HepG2 (cell line): ENCODE data around the gene RNU7-1. TPM values are rescaled to one million over a fixed set of nuclear protein-coding genes. Genes with fewer than 3 reads are reported as not detected.

Source experiments
- ATAC-seq: fragments of 200-7000 bp; cut with Tn5 transposase; 3 replicates; pipeline ENCODE4 v1.9.1; 2020; ENCODE audit warnings: mild to moderate bottlenecking, moderate library complexity
- BruUV-seq: library from RNA; stranded (reverse); fragments of 400-500 nt; replicated peaks from 2 replicates; lab custom pipeline; 2021; lab: Mats Ljungman, UMichigan
- CTCF ChIA-PET: fragments of 300-600 bp; formaldehyde crosslinking; extraction: SDS; loops from one replicate; lab custom pipeline; 2021; ENCODE audit warnings: low total read pairs, inconsistent platforms, low intra/inter-chr PET ratio; lab: Yijun Ruan, JAX
- POLR2A ChIA-PET: fragments of 350-600 bp; sonication (Branson Sonifier 250); formaldehyde crosslinking; loops from one replicate; lab custom pipeline; 2020; ENCODE audit warnings: antibody characterized with exemption, inconsistent platforms; lab: Yijun Ruan, JAX
- DNase-seq: peaks from one replicate; pipeline ENCODE4 v3.0.0-alpha.2; 2015; ENCODE audit warnings: low spot score
- FAIRE-seq: peaks from 3 replicates; lab custom pipeline; 2011; peaks lifted over from hg19 to GRCh38; lab: Jason Lieb, UNC
- H2AFZ ChIP-seq: one replicate; pipeline ENCODE4 v1.6.1; 2011; ENCODE audit warnings: low read length, inconsistent platforms
- H3K27ac ChIP-seq: fragments of 300-600 bp; 3 replicates; pipeline ENCODE4 v1.8.0; 2011; ENCODE audit warnings: mixed run types, mild to moderate bottlenecking, mixed read lengths, low read length, inconsistent platforms; ENCODE audit not compliant: insufficient read depth; ENCODE audit errors: extremely low read length
- H3K27me3 ChIP-seq, 2 experiments: fragments of 200-600 bp in 1 of 2; 2 replicates in 1 of 2; 3 replicates in 1 of 2; pipeline versions ENCODE4 v1.6.0 to v1.8.0; 2011; ENCODE audit warnings: low read length in 2 of 2, mild to moderate bottlenecking in 2 of 2, moderate library complexity in 2 of 2, inconsistent platforms in 1 of 2; ENCODE audit not compliant: insufficient read depth in 2 of 2, control insufficient read depth in 1 of 2
- H3K36me3 ChIP-seq, 2 experiments: fragments of 200-600 bp in 1 of 2; replicated peaks in 1 of 2; 2 replicates in 1 of 2; 3 replicates in 1 of 2; pipeline versions ENCODE4 v1.5.1 to v1.8.0; 2011; ENCODE audit warnings: low read length in 2 of 2, inconsistent platforms in 1 of 2; ENCODE audit not compliant: insufficient read depth in 2 of 2, control insufficient read depth in 1 of 2
- H3K4me1 ChIP-seq: 2 replicates; pipeline ENCODE4 v1.5.1; 2012; ENCODE audit warnings: low read length, inconsistent platforms; ENCODE audit not compliant: insufficient read depth
- H3K4me2 ChIP-seq: 2 replicates; pipeline ENCODE4 v1.6.0; 2011; ENCODE audit warnings: low read depth, low read length, inconsistent platforms
- H3K4me3 ChIP-seq, 3 experiments: fragments of 200-600 bp in 1 of 3; sonication (generic), shearing (Covaris generic) in 1 of 3; replicated peaks in 1 of 3; 2 replicates each; pipeline ENCODE4 v1.5.1; 2011 to 2016; ENCODE audit warnings: low read length in 3 of 3, inconsistent platforms in 2 of 3, low read depth in 2 of 3, mild to moderate bottlenecking in 2 of 3, control low read depth in 1 of 3, mixed read lengths in 1 of 3; ENCODE audit not compliant: insufficient read depth in 1 of 3
- H3K79me2 ChIP-seq: one replicate; pipeline ENCODE4 v1.6.1; 2011; ENCODE audit warnings: low read length, inconsistent platforms; ENCODE audit not compliant: insufficient read depth
- H3K9ac ChIP-seq: 2 replicates; pipeline ENCODE4 v1.6.0; 2011; ENCODE audit warnings: mild to moderate bottlenecking, low read depth, low read length, inconsistent platforms; ENCODE audit not compliant: insufficient read depth
- H3K9me3 ChIP-seq: 2 replicates; pipeline ENCODE4 v1.5.1; 2012; ENCODE audit warnings: mild to moderate bottlenecking, low read length
- H4K20me1 ChIP-seq: 2 replicates; pipeline ENCODE4 v1.6.0; 2011; ENCODE audit warnings: inconsistent platforms, mild to moderate bottlenecking, low read length, moderate library complexity; ENCODE audit not compliant: insufficient read depth
- ATF7-NPFF ChIP-seq: sonication (generic); formaldehyde crosslinking; IDR thresholded peaks from 2 replicates; pipeline ENCODE4 v1.8.1; 2023; ENCODE audit warnings: mild to moderate bottlenecking, low read depth, missing genetic modification reagents, moderate library complexity
- CENPX ChIP-seq: sonication (generic); formaldehyde crosslinking; IDR thresholded peaks from 2 replicates; pipeline ENCODE4 v1.9.0; 2021; ENCODE audit warnings: mild to moderate bottlenecking, missing genetic modification reagents, moderate library complexity
- FOSL2 ChIP-seq: sonication (generic); formaldehyde crosslinking; IDR thresholded peaks from 2 replicates; pipeline ENCODE4 v1.4.0; 2020; ENCODE audit warnings: missing genetic modification reagents
- ISL2 ChIP-seq: sonication (generic); formaldehyde crosslinking; IDR thresholded peaks from 2 replicates; pipeline ENCODE4 v1.5.0; 2020; ENCODE audit warnings: missing genetic modification reagents
- KDM5B ChIP-seq: sonication (generic); formaldehyde crosslinking; IDR thresholded peaks from 2 replicates; pipeline ENCODE4 v1.4.0; 2020; ENCODE audit warnings: missing genetic modification reagents, mild to moderate bottlenecking, borderline replicate concordance
- MLX ChIP-seq: IDR thresholded peaks from 2 replicates; pipeline ENCODE4 v1.6.1; 2016
- PAWR ChIP-seq: sonication (generic); formaldehyde crosslinking; IDR thresholded peaks from 2 replicates; pipeline ENCODE4 v1.4.0; 2020; ENCODE audit warnings: missing genetic modification reagents, mild to moderate bottlenecking, borderline replicate concordance
- RBM39 ChIP-seq: fragments of 200-400 bp; formaldehyde crosslinking; IDR thresholded peaks from one replicate; pipeline ENCODE4 v1.6.1; 2018; ENCODE audit warnings: antibody characterized with exemption, mild to moderate bottlenecking, low read depth, low read length; ENCODE audit not compliant: poor library complexity, severe bottlenecking
- RNF219 ChIP-seq: sonication (generic); formaldehyde crosslinking; IDR thresholded peaks from 2 replicates; pipeline ENCODE4 v1.5.0; 2020; ENCODE audit warnings: mild to moderate bottlenecking, missing genetic modification reagents
- SKI ChIP-seq: fragments of 450-650 bp; IDR thresholded peaks from one replicate; pipeline ENCODE4 v1.6.1; 2018; ENCODE audit warnings: mild to moderate bottlenecking; ENCODE audit not compliant: partially characterized antibody
- YEATS4 ChIP-seq: sonication (generic); formaldehyde crosslinking; IDR thresholded peaks from 2 replicates; pipeline ENCODE4 v1.4.0; 2020; ENCODE audit warnings: missing genetic modification reagents, borderline replicate concordance
- ZBTB25 ChIP-seq: IDR thresholded peaks from 2 replicates; pipeline ENCODE4 v1.6.1; 2018; ENCODE audit warnings: missing genetic modification reagents
- ZFY ChIP-seq: sonication (generic); formaldehyde crosslinking; IDR thresholded peaks from 2 replicates; pipeline ENCODE4 v1.4.0; 2020; ENCODE audit warnings: missing genetic modification reagents
- ZNF121 ChIP-seq: sonication (generic); formaldehyde crosslinking; IDR thresholded peaks from 2 replicates; pipeline ENCODE4 v1.5.0; 2020; ENCODE audit warnings: mild to moderate bottlenecking, missing genetic modification reagents
- ZNF326 ChIP-seq: sonication (generic); formaldehyde crosslinking; IDR thresholded peaks from 2 replicates; pipeline ENCODE4 v1.4.0; 2020; ENCODE audit warnings: missing genetic modification reagents, borderline replicate concordance
- ZNF362 ChIP-seq: sonication (generic); formaldehyde crosslinking; IDR thresholded peaks from 2 replicates; pipeline ENCODE4 v1.4.0; 2020; ENCODE audit warnings: missing genetic modification reagents, mild to moderate bottlenecking, borderline replicate concordance
- ZNF431 ChIP-seq: sonication (generic); formaldehyde crosslinking; IDR thresholded peaks from 2 replicates; pipeline ENCODE4 v1.9.0; 2022; ENCODE audit warnings: missing genetic modification reagents, low read depth, mild to moderate bottlenecking, borderline replicate concordance
- ZNF564 ChIP-seq: sonication (generic); formaldehyde crosslinking; IDR thresholded peaks from 2 replicates; pipeline ENCODE4 v1.8.1; 2023; ENCODE audit warnings: mild to moderate bottlenecking, missing genetic modification reagents
- ZSCAN5A ChIP-seq: sonication (generic); formaldehyde crosslinking; IDR thresholded peaks from 2 replicates; pipeline ENCODE4 v1.8.0; 2022; ENCODE audit warnings: mild to moderate bottlenecking, missing genetic modification reagents, borderline replicate concordance
- in situ Hi-C: cut with HindIII; loops from 2 replicates; pipeline ENCODE4 v1.10.0; 2017; ENCODE audit warnings: low pct_unique_long_range_greater_than_20kb; ENCODE audit not compliant: extremely low pct_ligation_motif_present
- intact Hi-C: fragments of 100-400 bp; cut with micrococcal nuclease; formaldehyde crosslinking; loops from one replicate; pipeline ENCODE4 v1.10.0; 2022; ENCODE audit not compliant: unreplicated experiment
- polyA plus RNA-seq, 8 experiments: library from polyadenylated mRNA; depleted of rRNA in 3 of 8; stranded (reverse) in 7 of 8; unstranded in 1 of 8; fragments of >200 nt; fragmentation: Illumina TruSeq in 4 of 8; extraction: Trizol in 4 of 8; gene quantifications; 2 replicates each; pipeline versions ENCODE4 v1.2.1 to v1.2.3, GENCODE V29; 2011 to 2016; ENCODE audit warnings: low read depth in 4 of 8, missing spikeins in 1 of 8, mixed read lengths in 1 of 8; ENCODE audit not compliant: insufficient read depth in 1 of 8
- total RNA-seq, 5 experiments: library from RNA; depleted of rRNA; stranded (reverse); fragments of >200 nt; fragmentation: Illumina TruSeq; extraction: Trizol; gene quantifications; 2 replicates each; pipeline ENCODE4 v1.2.3, GENCODE V29; 2016; ENCODE audit warnings: low read depth in 1 of 5

The RNU7-1 gene
- total and polyA plus RNA-seq, 2 of the 13 experiments (the other 11 are each of a cell fraction or from before 2014, with no cell fraction given) = not detected

GRCh38 chr12:6980740-6981139 lies 37.1 kb downstream of the RNU7-1 start:
- peak overlapping the region; percentile 98 for H3K27ac ChIP-seq
- in situ Hi-C loops = loop anchor here (5.0 kb wide), 1 partner anchor 37 kb away; the partner anchor contains the start of gene LPCAT3
- TF ChIP-seq YEATS4 = no peak
- TF ChIP-seq RNF219 (CRISPR knock-in tag) = no peak
- TF ChIP-seq FOSL2 (CRISPR knock-in tag) = peak; percentile 65
- no peak for TF ChIP-seq ZSCAN5A (CRISPR knock-in tag)
- no peak for TF ChIP-seq ATF7-NPFF (CRISPR knock-in tag)
- peak; percentile 38; the same call in 1 of the 2 replicates for TF ChIP-seq KDM5B (CRISPR knock-in tag)
- no peak for TF ChIP-seq ZNF362
- peak; percentile 22; the same call in 1 of the 2 replicates for TF ChIP-seq ZFY (CRISPR knock-in tag)
- TF ChIP-seq MLX (CRISPR knock-in tag) = no peak
- TF ChIP-seq ZBTB25 (CRISPR knock-in tag) = no peak
- no peak for TF ChIP-seq CENPX
- no peak for TF ChIP-seq PAWR
- TF ChIP-seq ISL2 (CRISPR knock-in tag) = no peak
- no peak for TF ChIP-seq ZNF431 (CRISPR knock-in tag)
- no peak for TF ChIP-seq RBM39
- TF ChIP-seq ZNF326 (CRISPR knock-in tag) = no peak
- no peak for TF ChIP-seq ZNF121 (CRISPR knock-in tag)
- no peak for TF ChIP-seq SKI
- TF ChIP-seq ZNF564 = 0 out of 2 replicates have a peak, but pooled peaks have one; percentile 6

More at GRCh38 chr12:6980740-6981139, 37.1 kb downstream of the RNU7-1 start:
- Histone ChIP-seq H3K27me3 (no peaks in the 10 kb centered on the region), H3K4me2 (peak overlapping the region; percentile 71), H3K36me3 (peaks cover 6 to 27% of the 10 kb centered on the region in 2 experiments), H4K20me1 (no peaks in the 10 kb centered on the region), H3K9me3 (no peaks in the 10 kb centered on the region), H3K4me3 (peak overlapping the region in 1 of 3 experiments; percentile 29; a peak in 1 of 6 replicates), H3K9ac (peak overlapping the region; percentile 67), H3K4me1 (peaks cover 64% of the 10 kb centered on the region), H3K79me2 (no peaks in the 10 kb centered on the region), H2AFZ (no peak overlapping the region)
- no peak for FAIRE-seq
- peak; percentile 76 for DNase-seq
- ChIA-PET CTCF (no interaction called here), POLR2A (interaction anchor here (0.8 to 5.4 kb wide), 17 partner anchors 8 to 149 kb away, joined by 3 to 65 read pairs (median 6); partner anchors contain the start of genes C12orf57, CLSTN3, EMG1 and LPCAT3)
- no TSS peak for BruUV-seq
- intact Hi-C loops = loop anchor here (1.0 to 2.0 kb wide), 2 partner anchors 9 to 38 kb away; partner anchors contain the start of gene LPCAT3
- ATAC-seq = peak; percentile 81
